IPS-20b (cell line): ENCODE data around the gene RBM4.
"Not testable (repeated sequence)": the region's sequence is repeated elsewhere in the genome, so short reads cannot be mapped to it uniquely, and the experiment has no call there.

Source experiments
- H3K27ac ChIP-seq: one replicate; pipeline ENCODE4 v1.5.1; 2013; ENCODE audit warnings: low read length
- H3K27me3 ChIP-seq: 2 replicates; pipeline ENCODE4 v1.6.1; 2013; ENCODE audit warnings: mild to moderate bottlenecking, low read length, inconsistent platforms; ENCODE audit not compliant: insufficient read depth
- H3K36me3 ChIP-seq: 2 replicates; pipeline ENCODE4 v1.6.1; 2013; ENCODE audit warnings: low read depth, mild to moderate bottlenecking, inconsistent platforms, low read length, moderate library complexity; ENCODE audit not compliant: insufficient read depth
- H3K4me1 ChIP-seq: 2 replicates; pipeline ENCODE4 v1.6.1; 2013; ENCODE audit warnings: mild to moderate bottlenecking, control low read depth, inconsistent platforms, low read length, moderate library complexity; ENCODE audit not compliant: insufficient read depth
- H3K4me3 ChIP-seq: 2 replicates; pipeline ENCODE4 v1.5.1; 2013; ENCODE audit warnings: mild to moderate bottlenecking, low read length, inconsistent platforms
- H3K9ac ChIP-seq: 2 replicates; pipeline ENCODE4 v1.6.1; 2013; ENCODE audit warnings: low read depth, mild to moderate bottlenecking, inconsistent platforms, low read length, moderate library complexity
- H3K9me3 ChIP-seq: 2 replicates; pipeline ENCODE4 v1.6.1; 2013; ENCODE audit warnings: mild to moderate bottlenecking, low read depth, low read length, inconsistent platforms; ENCODE audit not compliant: insufficient read depth

The RBM4 gene

GRCh38 chr11:66600631-66601233 lies 37.8 kb upstream of the RBM4 start:
- Histone ChIP-seq H3K9me3 (no peaks in the 10 kb centered on the region), H3K9ac (no peak overlapping the region), H3K27me3 (no peaks in the 10 kb centered on the region), H3K4me3 (no peak overlapping the region), H3K27ac (no peak overlapping the region), H3K36me3 (peaks cover 46% of the 10 kb centered on the region), H3K4me1 (no peaks in the 10 kb centered on the region)

DNA sequence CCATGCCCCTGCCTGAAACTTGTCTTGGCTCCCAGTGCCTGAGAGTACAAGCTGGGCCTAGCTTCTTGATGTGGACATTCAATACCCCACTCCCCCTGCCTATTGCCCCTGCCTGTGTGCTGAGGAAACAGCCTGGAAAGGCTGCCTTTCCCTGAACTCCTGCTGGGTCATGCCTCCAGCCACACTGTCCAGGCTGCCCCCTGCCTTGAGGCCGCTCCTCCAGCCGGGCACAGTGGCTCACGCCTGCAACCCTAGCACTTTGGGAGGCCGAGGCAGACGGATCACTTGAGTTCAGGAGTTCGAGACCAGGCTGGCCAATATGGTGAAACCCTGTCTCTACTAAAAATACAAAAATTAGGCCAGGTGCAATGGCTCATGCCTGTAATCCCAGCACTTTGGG lies 35.4 kb upstream of the RBM4 start:
- Histone ChIP-seq H3K9me3 (no peaks in the 10 kb centered on the region), H3K4me1 (no peaks in the 10 kb centered on the region), H3K4me3 (no peak overlapping the region), H3K9ac (no peak overlapping the region), H3K27ac (no peak overlapping the region), H3K27me3 (no peaks in the 10 kb centered on the region), H3K36me3 (peaks cover 45% of the 10 kb centered on the region)

GRCh38 chr11:66604155-66604554 lies 34.3 kb upstream of the RBM4 start:
- Histone ChIP-seq H3K9ac (no peak overlapping the region), H3K27ac (no peak overlapping the region), H3K4me3 (no peak overlapping the region), H3K4me1 (no peaks in the 10 kb centered on the region), H3K9me3 (no peaks in the 10 kb centered on the region), H3K27me3 (no peaks in the 10 kb centered on the region), H3K36me3 (peaks cover 40% of the 10 kb centered on the region)

DNA sequence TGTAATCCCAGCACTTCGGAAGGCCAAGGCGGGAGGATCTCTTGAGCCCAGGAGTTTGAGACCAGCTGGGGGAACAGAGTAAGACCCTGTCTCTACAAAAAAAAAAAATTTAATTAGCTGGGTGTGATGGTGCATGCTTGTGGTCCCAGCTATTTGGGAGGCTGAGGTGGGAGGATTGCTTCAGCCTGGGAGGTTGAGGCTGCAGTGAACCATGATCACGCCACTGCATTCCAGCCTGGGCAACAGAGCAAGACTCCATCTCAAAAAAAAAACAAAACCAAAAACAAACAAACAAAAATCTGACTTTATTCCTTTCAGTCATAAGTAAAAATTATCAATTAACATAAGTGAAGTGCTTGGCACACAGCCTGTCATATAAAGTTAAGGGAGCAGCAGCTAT lies 31.9 kb upstream of the RBM4 start:
- not testable (repeated sequence) for H3K27me3 ChIP-seq, H3K4me1 ChIP-seq, H3K4me3 ChIP-seq, H3K9me3 ChIP-seq, H3K9ac ChIP-seq, H3K27ac ChIP-seq
- peaks cover 24% of the 10 kb centered on the region for H3K36me3 ChIP-seq

GRCh38 chr11:66607126-66607834 lies 31.2 kb upstream of the RBM4 start:
- no peak overlapping the region for H3K4me3 ChIP-seq
- H3K9me3 ChIP-seq = no peaks in the 10 kb centered on the region
- peaks cover 19% of the 10 kb centered on the region for H3K36me3 ChIP-seq
- H3K9ac ChIP-seq = no peak overlapping the region
- no peak overlapping the region for H3K27ac ChIP-seq
- H3K4me1 ChIP-seq = no peaks in the 10 kb centered on the region
- H3K27me3 ChIP-seq = no peaks in the 10 kb centered on the region

- H3K36me3 ChIP-seq = peaks cover 10% of the 10 kb centered on the region
- H3K27me3 ChIP-seq = no peaks in the 10 kb centered on the region
- no peak overlapping the region for H3K9ac ChIP-seq
- H3K9me3 ChIP-seq = no peaks in the 10 kb centered on the region
- H3K4me3 ChIP-seq = no peak overlapping the region
- no peaks in the 10 kb centered on the region for H3K4me1 ChIP-seq
- no peak overlapping the region for H3K27ac ChIP-seq
These were observed 28.5 kb upstream of the RBM4 start for GRCh38 chr11:66609721-66610617.

GRCh38 chr11:66612458-66612857 lies 26.0 kb upstream of the RBM4 start:
- no peak overlapping the region for H3K9ac ChIP-seq
- H3K4me1 ChIP-seq = no peaks in the 10 kb centered on the region
- no peaks in the 10 kb centered on the region for H3K9me3 ChIP-seq
- no peaks in the 10 kb centered on the region for H3K27me3 ChIP-seq
- peaks cover 3% of the 10 kb centered on the region; the same call in 1 of the 2 replicates for H3K36me3 ChIP-seq
- H3K4me3 ChIP-seq = no peak overlapping the region
- no peak overlapping the region for H3K27ac ChIP-seq

GRCh38 chr11:66614073-66614472 lies 24.4 kb upstream of the RBM4 start:
- Histone ChIP-seq H3K27ac (no peak overlapping the region), H3K9ac (no peak overlapping the region), H3K36me3 (peaks cover 19% of the 10 kb centered on the region), H3K9me3 (no peaks in the 10 kb centered on the region), H3K4me1 (peaks cover 12% of the 10 kb centered on the region), H3K27me3 (no peaks in the 10 kb centered on the region), H3K4me3 (no peak overlapping the region)

DNA sequence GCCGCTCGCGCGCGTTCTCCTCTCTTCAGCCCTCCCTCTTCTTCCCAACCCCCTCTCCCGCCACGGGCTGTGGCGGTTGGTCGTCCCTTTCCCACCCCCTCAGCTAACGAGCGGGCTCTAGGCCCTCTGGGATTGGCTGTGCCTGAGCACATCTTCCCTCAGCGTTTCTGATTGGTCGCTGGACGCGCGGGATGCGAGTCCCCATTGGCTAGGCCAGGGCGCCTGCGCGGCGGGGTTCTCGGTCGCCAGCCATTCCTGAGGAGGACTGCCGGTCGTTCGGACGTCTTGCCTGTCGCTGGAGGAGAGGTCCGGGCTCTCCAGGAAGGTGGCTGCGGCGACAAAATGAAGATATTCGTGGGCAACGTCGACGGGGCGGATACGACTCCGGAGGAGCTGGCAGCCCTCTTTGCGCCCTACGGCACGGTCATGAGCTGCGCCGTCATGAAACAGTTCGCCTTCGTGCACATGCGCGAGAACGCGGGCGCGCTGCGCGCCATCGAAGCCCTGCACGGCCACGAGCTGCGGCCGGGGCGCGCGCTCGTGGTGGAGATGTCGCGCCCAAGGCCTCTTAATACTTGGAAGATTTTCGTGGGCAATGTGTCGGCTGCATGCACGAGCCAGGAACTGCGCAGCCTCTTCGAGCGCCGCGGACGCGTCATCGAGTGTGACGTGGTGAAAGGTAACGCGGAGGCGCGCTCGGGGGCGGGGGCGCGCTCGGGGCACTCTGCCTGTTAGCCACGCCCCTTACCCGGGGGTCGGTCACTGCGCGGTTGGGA lies 21.9 kb upstream of the RBM4 start, which contains the start of gene RBM14:
Gene RBM14 (plus strand): TSS at position 252 of the 776 bp plus-strand sequence. CDS start 91 bp downstream, at position 343.
- H3K4me1 ChIP-seq = peaks cover 22% of the 10 kb centered on the region
- peaks cover 38% of the 10 kb centered on the region for H3K36me3 ChIP-seq
- H3K27me3 ChIP-seq = no peaks in the 10 kb centered on the region
- no peaks in the 10 kb centered on the region for H3K9me3 ChIP-seq
- H3K9ac ChIP-seq = peak within 1 kb of the TSS; percentile 99
- H3K4me3 ChIP-seq = peak within 1 kb of the TSS; percentile 98
- peak within 1 kb of the TSS; percentile 94 for H3K27ac ChIP-seq

GRCh38 chr11:66617155-66617834 lies 21.2 kb upstream of the RBM4 start:
- H3K27ac ChIP-seq = peak overlapping the region; percentile 94

More at GRCh38 chr11:66617155-66617834, 21.2 kb upstream of the RBM4 start:
- peak overlapping the region; percentile 99 for H3K9ac ChIP-seq
- no peaks in the 10 kb centered on the region for H3K27me3 ChIP-seq
- H3K9me3 ChIP-seq = no peaks in the 10 kb centered on the region
- H3K36me3 ChIP-seq = peaks cover 44% of the 10 kb centered on the region
- peaks cover 22% of the 10 kb centered on the region for H3K4me1 ChIP-seq
- H3K4me3 ChIP-seq = peak overlapping the region; percentile 98
